Measurements from ENCODE around the gene SEC14L2.

SEC14L2 gene

DNA sequence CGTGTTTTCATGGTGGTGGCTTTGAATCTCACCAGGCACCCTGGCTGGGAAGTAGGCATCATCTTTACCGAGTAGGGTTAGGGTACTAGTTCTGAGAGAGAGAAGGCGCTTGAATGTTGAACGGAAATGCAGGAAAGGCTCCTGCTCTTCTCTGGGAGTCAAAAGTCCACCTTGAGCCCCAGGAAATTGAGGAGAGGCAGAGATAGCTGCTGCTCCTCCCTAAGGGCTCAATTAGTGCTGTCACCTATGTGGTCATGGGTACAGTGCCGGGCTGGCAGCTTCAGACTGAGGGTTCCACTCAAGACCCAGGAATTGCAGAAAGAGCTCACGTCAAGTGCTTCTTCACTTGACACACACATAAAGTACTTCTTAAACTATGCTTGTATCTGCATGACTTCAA, 38.3 kb upstream of the SEC14L2 start:
- Histone ChIP-seq H3K27ac (ENCODE audit: low read depth, low read length, poor library complexity, severe bottlenecking) (no peak overlapping the region), H4K20me1 (ENCODE audit: insufficient read depth, low read length) (no peaks in the 10 kb centered on the region), H3K27me3 (ENCODE audit: insufficient read depth, low read length) (no peaks in the 10 kb centered on the region), H3K4me2 (ENCODE audit: low read length) (no peak overlapping the region), H3K4me1 (ENCODE audit: insufficient read depth, low read length, severe bottlenecking) (peaks cover 24% of the 10 kb centered on the region), H2AFZ (ENCODE audit: low read length) (no peak overlapping the region), H3F3A (ENCODE audit: insufficient read depth, low read length) (no peaks in the 10 kb centered on the region), H3K4me3 (ENCODE audit: low read depth, low read length, poor library complexity, severe bottlenecking) (no peak overlapping the region), H3K9me2 (ENCODE audit: low read depth, low read length) (no peaks in the 10 kb centered on the region), H3K36me3 (ENCODE audit: insufficient read depth, low read length) (peaks cover 9% of the 10 kb centered on the region; the same call in 1 of the 2 replicates), H3K9ac (ENCODE audit: low read length) (no peak overlapping the region), H3K79me2 (ENCODE audit: insufficient read depth, low read length) (peaks cover 20% of the 10 kb centered on the region), H3K9me3 (ENCODE audit: low read length) (no peaks in the 10 kb centered on the region)
- no peak for TF ChIP-seq EZH2 (IDR thresholded peaks at IDR 0.05; ENCODE audit: borderline replicate concordance, low read length)
- no peak for TF ChIP-seq CTCF (IDR thresholded peaks at IDR 0.05; ENCODE audit: low read length)

GRCh38 chr22:30361916-30362650, 34.7 kb upstream of the SEC14L2 start:
- no peak overlapping the region for H3K4me2 ChIP-seq (ENCODE audit: low read length)
- no peaks in the 10 kb centered on the region for H3F3A ChIP-seq (ENCODE audit: insufficient read depth, low read length)
- no peaks in the 10 kb centered on the region for H4K20me1 ChIP-seq (ENCODE audit: insufficient read depth, low read length)
- peaks cover 3% of the 10 kb centered on the region for H3K4me1 ChIP-seq (ENCODE audit: insufficient read depth, low read length, severe bottlenecking)
- no peak overlapping the region for H3K9ac ChIP-seq (ENCODE audit: low read length)
- no peak overlapping the region for H3K27ac ChIP-seq (ENCODE audit: low read depth, low read length, poor library complexity, severe bottlenecking)
- H3K4me3 ChIP-seq (ENCODE audit: low read depth, low read length, poor library complexity, severe bottlenecking) = no peak overlapping the region
- no peaks in the 10 kb centered on the region for H3K79me2 ChIP-seq (ENCODE audit: insufficient read depth, low read length)
- H3K27me3 ChIP-seq (ENCODE audit: insufficient read depth, low read length) = no peaks in the 10 kb centered on the region
- TF ChIP-seq EZH2 (IDR thresholded peaks at IDR 0.05; ENCODE audit: borderline replicate concordance, low read length) = no peak
- no peak for TF ChIP-seq CTCF (IDR thresholded peaks at IDR 0.05; ENCODE audit: low read length)
- no peak overlapping the region for H2AFZ ChIP-seq (ENCODE audit: low read length)
- no peaks in the 10 kb centered on the region for H3K36me3 ChIP-seq (ENCODE audit: insufficient read depth, low read length)
- no peaks in the 10 kb centered on the region for H3K9me2 ChIP-seq (ENCODE audit: low read depth, low read length)
- no peaks in the 10 kb centered on the region for H3K9me3 ChIP-seq (ENCODE audit: low read length)

DNA sequence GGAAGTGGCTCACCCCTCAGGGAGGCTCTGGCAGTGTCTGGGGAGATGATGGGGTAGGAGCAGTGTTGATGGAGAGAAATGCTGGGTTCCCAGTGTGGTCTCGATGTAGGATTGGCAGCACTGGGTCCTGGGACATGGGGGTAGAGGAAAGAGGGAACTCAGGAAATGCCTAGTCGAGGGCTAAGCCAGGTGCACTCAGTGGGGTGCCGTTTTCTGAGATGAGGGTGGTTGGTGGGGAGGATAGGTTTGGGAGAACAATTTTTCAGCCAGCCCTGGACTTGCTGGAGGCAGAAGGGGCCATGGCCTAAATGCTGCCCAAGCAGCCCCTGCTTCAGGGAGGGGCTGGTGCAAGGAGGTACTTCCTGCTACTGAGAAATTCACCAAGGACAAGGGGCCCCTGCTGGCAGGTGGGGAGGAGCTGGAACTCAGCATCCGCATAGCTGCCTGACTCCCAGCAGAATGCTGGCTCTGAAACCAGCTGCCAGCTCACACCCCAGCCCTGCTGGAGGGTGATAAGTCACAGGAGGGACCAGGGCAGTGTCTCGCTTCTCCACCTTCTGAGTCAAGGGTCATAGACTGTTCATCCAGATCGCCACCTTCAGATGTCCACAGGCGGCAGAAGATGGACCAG, 34.1 kb upstream of the SEC14L2 start:
- Histone ChIP-seq H3K9me3 (ENCODE audit: low read length) (no peaks in the 10 kb centered on the region), H3K4me3 (ENCODE audit: low read depth, low read length, poor library complexity, severe bottlenecking) (no peak overlapping the region), H4K20me1 (ENCODE audit: insufficient read depth, low read length) (no peaks in the 10 kb centered on the region), H3K9me2 (ENCODE audit: low read depth, low read length) (no peaks in the 10 kb centered on the region), H3K27ac (ENCODE audit: low read depth, low read length, poor library complexity, severe bottlenecking) (no peak overlapping the region), H3K4me1 (ENCODE audit: insufficient read depth, low read length, severe bottlenecking) (no peaks in the 10 kb centered on the region), H2AFZ (ENCODE audit: low read length) (no peak overlapping the region), H3K27me3 (ENCODE audit: insufficient read depth, low read length) (no peaks in the 10 kb centered on the region), H3K4me2 (ENCODE audit: low read length) (no peak overlapping the region), H3F3A (ENCODE audit: insufficient read depth, low read length) (no peaks in the 10 kb centered on the region), H3K79me2 (ENCODE audit: insufficient read depth, low read length) (no peaks in the 10 kb centered on the region), H3K9ac (ENCODE audit: low read length) (no peak overlapping the region), H3K36me3 (ENCODE audit: insufficient read depth, low read length) (no peaks in the 10 kb centered on the region)
- TF ChIP-seq EZH2 (IDR thresholded peaks at IDR 0.05; ENCODE audit: borderline replicate concordance, low read length) = no peak
